GM20431 (cell line): ENCODE measurements around the gene ERCC6.

Source experiments
- in situ Hi-C: fragments of 300-500 bp; cut with MseI, MboI; formaldehyde crosslinking; loops from one replicate; pipeline ENCODE4 v1.15.0; 2020; ENCODE audit warnings: low sequenced_read_pairs; ENCODE audit not compliant: unreplicated experiment

ERCC6 gene

GRCh38 chr10:49550563-49550962 lies 11.6 kb upstream of the ERCC6 start:
- in situ Hi-C loops = no loop called here

- in situ Hi-C loops = no loop called here
Observed at GRCh38 chr10:49549640-49550346, 10.9 kb upstream of the ERCC6 start.

GRCh38 chr10:49543604-49544003 lies 4.7 kb upstream of the ERCC6 start:
- in situ Hi-C loops = no loop called here

GRCh38 chr10:49542353-49542752 lies 3.4 kb upstream of the ERCC6 start:
- in situ Hi-C loops = no loop called here

GRCh38 chr10:49541762-49542161 lies 2.8 kb upstream of the ERCC6 start:
- in situ Hi-C loops = no loop called here

- in situ Hi-C loops = no loop called here
Observed at GRCh38 chr10:49540056-49540797, 1.3 kb upstream of the ERCC6 start.

- in situ Hi-C loops = no loop called here
Observed at GRCh38 chr10:49539320-49539885, 482 bp upstream of the ERCC6 start.

GRCh38 chr10:49534670-49535381 lies 4.1 kb downstream of the ERCC6 start:
- in situ Hi-C loops = no loop called here

GRCh38 chr10:49532461-49532860 lies 6.5 kb downstream of the ERCC6 start:
- in situ Hi-C loops = no loop called here

GRCh38 chr10:49528977-49529506 lies 9.9 kb downstream of the ERCC6 start:
- in situ Hi-C loops = no loop called here

GRCh38 chr10:49527850-49528249 lies 11.1 kb downstream of the ERCC6 start:
- in situ Hi-C loops = no loop called here

GRCh38 chr10:49527061-49527460 lies 11.9 kb downstream of the ERCC6 start:
- in situ Hi-C loops = no loop called here

GRCh38 chr10:49526619-49527018 lies 12.3 kb downstream of the ERCC6 start:
- in situ Hi-C loops = no loop called here

- in situ Hi-C loops = loop anchor here (25.0 kb wide), 1 partner anchor 112 kb away; no protein-coding TSS in a partner anchor
Observed at GRCh38 chr10:49524496-49524895, 14.4 kb downstream of the ERCC6 start.

- in situ Hi-C loops = loop anchor here (25.0 kb wide), 1 partner anchor 111 kb away; no protein-coding TSS in a partner anchor
Observed at GRCh38 chr10:49523301-49523700, 15.6 kb downstream of the ERCC6 start.

GRCh38 chr10:49521062-49521461 lies 17.9 kb downstream of the ERCC6 start:
- in situ Hi-C loops = loop anchor here (25.0 kb wide), 1 partner anchor 109 kb away; no protein-coding TSS in a partner anchor

- in situ Hi-C loops = loop anchor here (25.0 kb wide), 1 partner anchor 108 kb away; no protein-coding TSS in a partner anchor
Observed at GRCh38 chr10:49520122-49520775, 18.7 kb downstream of the ERCC6 start.

GRCh38 chr10:49519717-49520116 lies 19.2 kb downstream of the ERCC6 start:
- in situ Hi-C loops = loop anchor here (10.0 to 25.0 kb wide), 2 partner anchors 107 to 535 kb away; no protein-coding TSS in a partner anchor

- in situ Hi-C loops = loop anchor here (10.0 to 25.0 kb wide), 2 partner anchors 107 to 534 kb away; no protein-coding TSS in a partner anchor
Observed at GRCh38 chr10:49518982-49519578, 19.8 kb downstream of the ERCC6 start.
